K562 (cell line): Measurements from ENCODE around the gene MRNIP. TPM values are rescaled to one million over a fixed set of nuclear protein-coding genes. Genes with fewer than 3 reads are reported as not detected.

ENCODE experiments used
- EHMT2 ChIP-seq: fragments of 450-650 bp; IDR thresholded peaks from 2 replicates; pipeline ENCODE4 v1.6.1; 2018; ENCODE audit warnings: antibody characterized with exemption
- GTF2F1 ChIP-seq: IDR thresholded peaks from 2 replicates; pipeline ENCODE4 v1.6.1; 2011; ENCODE audit warnings: low read depth, low read length, improper control_type of control experiment
- HDGF ChIP-seq: fragments of 450-650 bp; IDR thresholded peaks from 2 replicates; pipeline ENCODE4 v1.6.1; 2016
- RBM15 ChIP-seq: fragments of 200-400 bp; formaldehyde crosslinking; IDR thresholded peaks from 2 replicates; pipeline ENCODE4 v1.6.1; 2018; ENCODE audit warnings: mild to moderate bottlenecking, low read length, moderate library complexity; ENCODE audit not compliant: insufficient read depth
- STAT5B ChIP-seq: fragments of 250-450 bp; sonication (Bioruptor Pico); IDR thresholded peaks from 2 replicates; pipeline ENCODE4 v1.8.0; 2021; ENCODE audit warnings: mild to moderate bottlenecking, inconsistent platforms
- ZNF76 ChIP-seq: fragments of 250-450 bp; sonication (Bioruptor Pico); IDR thresholded peaks from 2 replicates; pipeline ENCODE4 v1.4.0; 2020; ENCODE audit warnings: mild to moderate bottlenecking, moderate library complexity, borderline replicate concordance
- polyA plus RNA-seq, 8 experiments: library from polyadenylated mRNA; depleted of rRNA in 4 of 8; stranded (reverse) in 5 of 8; unstranded in 3 of 8; fragments of >200 nt; fragmentation: Nextera tagmentation in 2 of 8; fragmentation: Illumina TruSeq in 1 of 8; extraction: Ambion mirVana in 2 of 8; extraction: Trizol in 1 of 8; gene quantifications; 2 replicates each; pipeline versions ENCODE4 v1.2.1 to v1.2.3, GENCODE V29; 2011 to 2014; ENCODE audit warnings: inconsistent platforms in 1 of 8, missing spikeins in 1 of 8
- total RNA-seq, 7 experiments: library from RNA; depleted of rRNA in 6 of 7; stranded (reverse); fragments of >200 nt in 6 of 7; fragmentation: Illumina TruSeq in 2 of 7; extraction: Trizol in 2 of 7; gene quantifications; 2 replicates each; pipeline versions ENCODE4 v1.2.1 to v1.2.3, GENCODE V29; 2011 to 2021; ENCODE audit warnings: low replicate concordance in 1 of 7
- TF ChIP-seq, protein P1 (sequence below), 3 experiments: fragments of 200-800 bp in 1 of 3; sonication (Bioruptor generic) in 1 of 3; sonication (generic) in 1 of 3; formaldehyde crosslinking in 1 of 3; IDR thresholded peaks; 2 replicates each; pipeline versions ENCODE4 v1.6.1 to v1.8.0; 2016 to 2022; ENCODE audit warnings: mild to moderate bottlenecking in 2 of 3, missing compliant biosample characterization in 2 of 3, missing genetic modification characterization in 2 of 3, missing genetic modification reagents in 1 of 3
- TF ChIP-seq, protein P2 (sequence below): fragments of 250-450 bp; sonication (Bioruptor Pico); IDR thresholded peaks from 2 replicates; pipeline ENCODE4 v1.8.0; 2021; ENCODE audit warnings: mild to moderate bottlenecking, moderate library complexity
- TF ChIP-seq, protein P3 (sequence below): fragments of 450-650 bp; IDR thresholded peaks from 2 replicates; pipeline ENCODE4 v1.6.1; 2016; ENCODE audit warnings: low read depth, mild to moderate bottlenecking, moderate library complexity

MRNIP gene
- total and polyA plus RNA-seq, 9 of the 15 experiments (the other 6 are each of a cell fraction or from before 2014, with no cell fraction given): 3.6 to 39.0 (median 16.8) TPM

- TF ChIP-seq, protein P1, sequence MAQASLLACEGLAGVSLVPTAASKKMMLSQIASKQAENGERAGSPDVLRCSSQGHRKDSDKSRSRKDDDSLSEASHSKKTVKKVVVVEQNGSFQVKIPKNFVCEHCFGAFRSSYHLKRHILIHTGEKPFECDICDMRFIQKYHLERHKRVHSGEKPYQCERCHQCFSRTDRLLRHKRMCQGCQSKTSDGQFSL (CRISPR knock-in tag; IDR thresholded peaks at IDR 0.05): no peak
- TF ChIP-seq, protein P1 (tag; IDR thresholded peaks at IDR 0.05): no peak
- TF ChIP-seq HDGF: no peak
- TF ChIP-seq EHMT2: no peak
- no peak for TF ChIP-seq ZNF76 (CRISPR knock-in tag)
- TF ChIP-seq, protein P2, sequence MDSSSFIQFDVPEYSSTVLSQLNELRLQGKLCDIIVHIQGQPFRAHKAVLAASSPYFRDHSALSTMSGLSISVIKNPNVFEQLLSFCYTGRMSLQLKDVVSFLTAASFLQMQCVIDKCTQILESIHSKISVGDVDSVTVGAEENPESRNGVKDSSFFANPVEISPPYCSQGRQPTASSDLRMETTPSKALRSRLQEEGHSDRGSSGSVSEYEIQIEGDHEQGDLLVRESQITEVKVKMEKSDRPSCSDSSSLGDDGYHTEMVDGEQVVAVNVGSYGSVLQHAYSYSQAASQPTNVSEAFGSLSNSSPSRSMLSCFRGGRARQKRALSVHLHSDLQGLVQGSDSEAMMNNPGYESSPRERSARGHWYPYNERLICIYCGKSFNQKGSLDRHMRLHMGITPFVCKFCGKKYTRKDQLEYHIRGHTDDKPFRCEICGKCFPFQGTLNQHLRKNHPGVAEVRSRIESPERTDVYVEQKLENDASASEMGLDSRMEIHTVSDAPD (CRISPR knock-in tag): no peak
- no peak for TF ChIP-seq STAT5B (CRISPR knock-in tag)
- no peak for TF ChIP-seq GTF2F1
- TF ChIP-seq, protein P3, sequence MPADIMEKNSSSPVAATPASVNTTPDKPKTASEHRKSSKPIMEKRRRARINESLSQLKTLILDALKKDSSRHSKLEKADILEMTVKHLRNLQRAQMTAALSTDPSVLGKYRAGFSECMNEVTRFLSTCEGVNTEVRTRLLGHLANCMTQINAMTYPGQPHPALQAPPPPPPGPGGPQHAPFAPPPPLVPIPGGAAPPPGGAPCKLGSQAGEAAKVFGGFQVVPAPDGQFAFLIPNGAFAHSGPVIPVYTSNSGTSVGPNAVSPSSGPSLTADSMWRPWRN: no peak
- TF ChIP-seq RBM15: no peak
- TF ChIP-seq, all 486 proteins: peak for 0
These were observed 17.0 kb downstream of the MRNIP start (continued) for GRCh38 chr5:179841621-179842020.
